HL-60 (cell line): ENCODE data around the gene GABRR2.

Source experiments
- DNase-seq, 2 experiments: peaks; one replicate each; pipeline ENCODE4 v3.0.0-alpha.2; 2010 to 2020; ENCODE audit warnings: low read depth in 1 of 2, low spot score in 1 of 2
- H3K27ac ChIP-seq: fragments of 250-450 bp; sonication (Bioruptor Pico); replicated peaks from 2 replicates; pipeline ENCODE4 v1.5.1; 2020; ENCODE audit warnings: mild to moderate bottlenecking, moderate library complexity
- H3K27me3 ChIP-seq: fragments of 250-450 bp; sonication (Bioruptor Pico); 2 replicates; pipeline ENCODE4 v1.5.1; 2021; ENCODE audit warnings: mild to moderate bottlenecking, moderate library complexity; ENCODE audit not compliant: insufficient read depth, poor library complexity, severe bottlenecking
- H3K4me3 ChIP-seq: replicated peaks from 2 replicates; pipeline ENCODE4 v1.5.1; 2011; ENCODE audit warnings: mild to moderate bottlenecking, control low read depth, low read length; ENCODE audit not compliant: insufficient read depth
- CTCF ChIP-seq: IDR thresholded peaks from one replicate; pipeline ENCODE4 v1.5.1; 2011; ENCODE audit warnings: low read length, control low read depth, inconsistent platforms; ENCODE audit not compliant: insufficient read depth
- GABPA ChIP-seq: IDR thresholded peaks from 2 replicates; pipeline ENCODE4 v1.6.1; 2012; ENCODE audit warnings: low read depth
- POLR2AphosphoS5 ChIP-seq: IDR thresholded peaks from 2 replicates; pipeline ENCODE4 v1.6.1; 2012; ENCODE audit warnings: low read depth
- REST ChIP-seq: IDR thresholded peaks from 2 replicates; pipeline ENCODE4 v1.6.1; 2012; ENCODE audit warnings: low read depth; ENCODE audit not compliant: insufficient replicate concordance
- SPI1 ChIP-seq: IDR thresholded peaks from 2 replicates; pipeline ENCODE4 v1.6.1; 2012; ENCODE audit warnings: low read depth, mild to moderate bottlenecking, borderline replicate concordance

Gene GABRR2

GRCh38 chr6:89355511-89356194, 40.6 kb upstream of the GABRR2 start:
- H3K4me3 ChIP-seq, result no peak overlapping the region
- H3K27me3 ChIP-seq, result no peaks in the 10 kb centered on the region
- TF ChIP-seq SPI1, result no peak
- TF ChIP-seq POLR2AphosphoS5, result no peak
- no peak for TF ChIP-seq REST
- TF ChIP-seq GABPA, result no peak
- no peak for TF ChIP-seq CTCF
- H3K27ac ChIP-seq, result peak overlapping the region; percentile 75; the same call in 1 of the 2 replicates
- no peak for DNase-seq

GRCh38 chr6:89353702-89354392, 38.7 kb upstream of the GABRR2 start:
- Histone ChIP-seq H3K27ac (peak overlapping the region; percentile 93), H3K4me3 (no peak overlapping the region), H3K27me3 (no peaks in the 10 kb centered on the region)
- no peak for TF ChIP-seq SPI1
- TF ChIP-seq GABPA, result no peak
- no peak for TF ChIP-seq POLR2AphosphoS5
- TF ChIP-seq REST, result no peak
- TF ChIP-seq CTCF, result no peak
- no peak for DNase-seq

- Histone ChIP-seq H3K4me3 (peak overlapping the region; percentile 65), H3K27ac (peak overlapping the region; percentile 93), H3K27me3 (no peaks in the 10 kb centered on the region)
- no peak for DNase-seq
- no peak for TF ChIP-seq GABPA
- TF ChIP-seq POLR2AphosphoS5, result no peak; the same call in 1 of the 2 replicates
- no peak for TF ChIP-seq SPI1
- no peak for TF ChIP-seq CTCF
- no peak for TF ChIP-seq REST
Measured at GRCh38 chr6:89353118-89353556, 38.0 kb upstream of the GABRR2 start.
